Bronchial epithelial cell (primary cell): ENCODE results near the gene CNTNAP4. TPM values are rescaled to one million over a fixed set of nuclear protein-coding genes. Genes with fewer than 3 reads are reported as not detected.

Source experiments
- DNase-seq: peaks from one replicate; pipeline ENCODE4 v3.0.0-alpha.2; 2010; ENCODE audit warnings: low read depth
- FAIRE-seq: peaks from 2 replicates; lab custom pipeline; 2011; peaks lifted over from hg19 to GRCh38; lab: Jason Lieb, UNC
- H3K27me3 ChIP-seq: 2 replicates; pipeline ENCODE4 v1.5.1; 2011; ENCODE audit warnings: low read length; ENCODE audit not compliant: control insufficient read depth, insufficient read depth
- H3K36me3 ChIP-seq: 2 replicates; pipeline ENCODE4 v1.5.1; 2011; ENCODE audit warnings: low read length; ENCODE audit not compliant: control insufficient read depth, insufficient read depth
- H3K4me3 ChIP-seq: 2 replicates; pipeline ENCODE4 v1.5.1; 2011; ENCODE audit warnings: mild to moderate bottlenecking, low read depth, low read length, control low read depth
- total RNA-seq: library from RNA; depleted of rRNA; stranded (reverse); fragments of >200 nt; gene quantifications from 2 replicates; pipeline ENCODE4 v1.2.1, GENCODE V29; 2014
- TF ChIP-seq, protein P1 (sequence below): IDR thresholded peaks from 2 replicates; pipeline ENCODE4 v1.5.1; 2011; ENCODE audit warnings: mild to moderate bottlenecking, moderate library complexity, low read length, control low read depth, inconsistent platforms; ENCODE audit not compliant: insufficient read depth, severe bottlenecking

The CNTNAP4 gene
- total RNA-seq, 1 donor from 2014 or later: not detected

GRCh38 chr16:76360404-76360803 lies 83.2 kb downstream of the CNTNAP4 start:
- DNase-seq (no peak), FAIRE-seq (no peak)
- H3K36me3 ChIP-seq: no peaks in the 10 kb centered on the region
- TF ChIP-seq, protein P1, sequence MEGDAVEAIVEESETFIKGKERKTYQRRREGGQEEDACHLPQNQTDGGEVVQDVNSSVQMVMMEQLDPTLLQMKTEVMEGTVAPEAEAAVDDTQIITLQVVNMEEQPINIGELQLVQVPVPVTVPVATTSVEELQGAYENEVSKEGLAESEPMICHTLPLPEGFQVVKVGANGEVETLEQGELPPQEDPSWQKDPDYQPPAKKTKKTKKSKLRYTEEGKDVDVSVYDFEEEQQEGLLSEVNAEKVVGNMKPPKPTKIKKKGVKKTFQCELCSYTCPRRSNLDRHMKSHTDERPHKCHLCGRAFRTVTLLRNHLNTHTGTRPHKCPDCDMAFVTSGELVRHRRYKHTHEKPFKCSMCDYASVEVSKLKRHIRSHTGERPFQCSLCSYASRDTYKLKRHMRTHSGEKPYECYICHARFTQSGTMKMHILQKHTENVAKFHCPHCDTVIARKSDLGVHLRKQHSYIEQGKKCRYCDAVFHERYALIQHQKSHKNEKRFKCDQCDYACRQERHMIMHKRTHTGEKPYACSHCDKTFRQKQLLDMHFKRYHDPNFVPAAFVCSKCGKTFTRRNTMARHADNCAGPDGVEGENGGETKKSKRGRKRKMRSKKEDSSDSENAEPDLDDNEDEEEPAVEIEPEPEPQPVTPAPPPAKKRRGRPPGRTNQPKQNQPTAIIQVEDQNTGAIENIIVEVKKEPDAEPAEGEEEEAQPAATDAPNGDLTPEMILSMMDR: no peak
- H3K27me3 ChIP-seq: no peaks in the 10 kb centered on the region
- no peak overlapping the region for H3K4me3 ChIP-seq

DNA sequence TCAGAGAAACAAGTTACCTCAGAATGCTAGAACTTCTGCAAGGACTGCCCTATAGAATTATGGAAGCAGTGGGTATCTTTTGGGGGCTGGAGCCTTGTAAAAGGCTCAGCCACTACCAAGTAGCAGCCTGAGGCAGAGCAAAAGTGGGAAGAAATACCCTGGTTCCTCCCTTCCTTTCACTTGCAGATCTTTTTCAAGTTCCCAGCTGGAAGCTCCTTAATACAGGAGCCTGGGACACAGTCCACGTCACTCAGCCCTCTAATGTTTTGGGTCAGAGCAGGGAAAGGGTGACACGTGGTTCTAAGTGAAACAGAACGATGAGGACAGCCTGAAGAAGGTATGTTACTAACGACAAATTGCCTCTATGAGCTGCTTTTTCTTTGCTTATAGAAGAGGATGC lies 93.1 kb downstream of the CNTNAP4 start:
- no peak for FAIRE-seq
- Histone ChIP-seq H3K4me3 (no peak overlapping the region), H3K36me3 (no peaks in the 10 kb centered on the region), H3K27me3 (no peaks in the 10 kb centered on the region)
- no peak for DNase-seq
- TF ChIP-seq, protein P1: no peak

DNA sequence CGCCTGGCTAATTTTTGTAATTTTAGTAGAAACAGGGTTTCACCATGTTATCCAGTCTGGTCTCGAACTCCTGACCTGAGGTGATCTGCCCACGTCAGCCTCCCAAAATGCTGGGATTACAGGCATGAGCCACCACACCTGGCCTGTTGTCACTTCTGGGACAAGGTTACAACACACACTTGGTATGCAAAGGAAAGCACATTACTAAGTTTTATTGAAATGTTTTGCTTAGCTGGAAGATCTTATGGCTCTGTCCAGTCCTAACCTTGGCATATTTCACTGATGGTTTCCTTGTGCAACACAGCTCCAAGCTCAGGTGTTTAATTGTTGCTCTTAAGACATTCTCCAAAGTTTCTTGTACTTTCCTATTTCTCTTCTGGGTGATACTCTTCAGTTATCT lies 94.2 kb downstream of the CNTNAP4 start:
- Histone ChIP-seq H3K27me3 (no peaks in the 10 kb centered on the region), H3K36me3 (no peaks in the 10 kb centered on the region), H3K4me3 (no peak overlapping the region)
- no peak for DNase-seq
- no peak for FAIRE-seq
- TF ChIP-seq, protein P1: no peak

DNA sequence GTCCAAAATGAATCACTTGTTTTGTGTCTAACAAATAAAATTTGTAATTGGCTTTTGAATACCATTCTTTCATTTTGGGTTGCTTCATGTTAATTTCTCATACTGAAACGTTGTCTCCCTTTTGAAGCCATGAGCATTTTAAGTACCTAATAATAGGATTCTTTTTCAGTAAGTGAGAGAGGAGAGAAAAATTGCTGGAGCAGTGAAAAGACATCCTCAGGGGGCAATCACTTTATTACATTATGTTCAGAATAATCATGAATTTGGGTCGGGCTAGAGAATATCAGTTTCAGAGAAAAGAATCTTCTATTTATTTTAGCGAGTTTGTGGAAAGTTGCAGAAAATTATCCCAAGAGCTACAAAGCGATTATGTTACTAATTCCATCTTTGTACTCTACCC lies 96.8 kb downstream of the CNTNAP4 start:
- TF ChIP-seq, protein P1: no peak
- DNase-seq (no peak), FAIRE-seq (no peak)
- no peaks in the 10 kb centered on the region for H3K27me3 ChIP-seq
- no peak overlapping the region for H3K4me3 ChIP-seq
- no peaks in the 10 kb centered on the region for H3K36me3 ChIP-seq

- DNase-seq: no peak
- TF ChIP-seq, protein P1: no peak
- H3K36me3 ChIP-seq: no peaks in the 10 kb centered on the region
- no peak for FAIRE-seq
- H3K27me3 ChIP-seq: no peaks in the 10 kb centered on the region
- H3K4me3 ChIP-seq: no peak overlapping the region
Measured at GRCh38 chr16:76376988-76377387, 99.8 kb downstream of the CNTNAP4 start.

- TF ChIP-seq, protein P1: no peak
- Histone ChIP-seq H3K27me3 (no peaks in the 10 kb centered on the region), H3K4me3 (no peak overlapping the region), H3K36me3 (no peaks in the 10 kb centered on the region)
- FAIRE-seq (no peak), DNase-seq (no peak)
Measured at GRCh38 chr16:76378020-76378419, 100.8 kb downstream of the CNTNAP4 start.
